ENCODE data around the gene IL31RA.
"Not testable (repeated sequence)": the region's sequence is repeated elsewhere in the genome, so short reads cannot be mapped to it uniquely, and the experiment has no call there.

IL31RA gene

GRCh38 chr5:55923865-55924500 lies 72.8 kb downstream of the IL31RA start:
- ATAC-seq (peak; percentile 52), DNase-seq (no peak)
- no peaks in the 10 kb centered on the region for H3K27me3 Mint-ChIP-seq
- H3K9me3 Mint-ChIP-seq: no peaks in the 10 kb centered on the region
- H3K27ac Mint-ChIP-seq: peak overlapping the region; percentile 10 to 92
- peak overlapping the region; percentile 87 to 95 for H3K4me3 Mint-ChIP-seq
- H3K4me1 Mint-ChIP-seq: peaks cover 34% of the 10 kb centered on the region

DNA sequence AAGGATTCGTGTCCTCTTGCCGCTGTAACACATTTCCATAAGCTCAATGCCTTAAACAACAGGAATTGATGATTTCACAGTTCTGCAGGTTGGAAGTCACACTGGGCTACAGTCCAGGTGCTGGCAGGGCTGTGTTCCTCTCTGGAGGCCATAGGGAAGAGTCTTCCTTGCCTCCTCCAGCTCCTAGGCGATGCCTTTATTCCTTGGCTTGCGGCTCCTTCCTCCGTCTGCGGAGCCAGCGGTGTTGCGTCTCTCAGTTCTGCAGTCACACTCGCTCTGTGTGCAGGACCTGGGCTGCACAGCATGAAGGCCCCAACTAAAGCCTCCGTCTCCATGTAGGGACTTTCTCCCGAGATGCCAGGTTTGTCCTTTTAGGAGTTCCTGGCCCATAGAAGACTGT lies 73.6 kb downstream of the IL31RA start:
- H3K9me3 Mint-ChIP-seq: no peaks in the 10 kb centered on the region
- H3K4me1 Mint-ChIP-seq: peaks cover 26% of the 10 kb centered on the region
- DNase-seq: no peak
- H3K4me3 Mint-ChIP-seq: no peak overlapping the region
- H3K27ac Mint-ChIP-seq: no peak overlapping the region
- no peak for ATAC-seq
- H3K27me3 Mint-ChIP-seq: no peaks in the 10 kb centered on the region

DNA sequence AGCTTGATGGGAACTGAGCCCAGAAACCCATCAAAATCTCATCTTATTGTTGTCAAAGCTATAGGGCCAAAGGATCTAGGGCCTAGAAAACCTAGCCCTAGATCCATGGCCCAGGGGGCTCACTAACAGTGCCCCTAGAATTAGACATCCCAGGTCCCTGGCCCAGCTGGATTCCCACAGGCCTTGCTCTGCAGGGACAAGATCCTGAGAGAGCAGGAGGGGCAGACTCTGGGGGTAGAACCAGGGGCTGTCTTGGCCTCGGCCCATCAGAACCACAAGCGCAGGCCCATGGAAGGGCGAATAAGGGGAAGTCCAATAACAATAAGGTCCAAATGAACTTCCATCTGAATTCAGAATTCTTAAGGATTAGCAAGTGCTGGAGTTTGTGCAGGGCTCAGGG lies 74.0 kb downstream of the IL31RA start:
- Mint-ChIP-seq H3K27ac (no peak overlapping the region), H3K27me3 (no peaks in the 10 kb centered on the region), H3K4me1 (peaks cover 22% of the 10 kb centered on the region), H3K4me3 (no peak overlapping the region), H3K9me3 (no peaks in the 10 kb centered on the region)
- no peak for ATAC-seq
- DNase-seq: no peak

DNA sequence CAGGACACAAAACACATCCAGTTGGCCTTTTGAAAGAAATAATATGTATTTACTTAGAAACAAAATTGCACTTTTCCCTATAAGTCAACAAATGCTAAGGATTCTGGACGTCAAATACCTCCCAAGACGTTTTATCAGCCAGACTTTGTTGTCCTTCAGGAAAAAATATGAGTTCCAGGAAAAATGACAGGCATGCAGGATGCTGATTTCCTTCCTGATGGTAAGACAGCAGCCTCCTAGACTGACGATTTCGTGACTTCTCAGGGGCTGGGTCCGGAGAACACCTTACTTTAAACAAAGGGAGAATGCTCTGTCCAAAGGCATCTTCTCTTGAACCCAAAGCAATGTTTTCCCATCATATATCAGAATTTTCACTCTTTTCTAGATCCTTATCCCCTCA lies 74.6 kb downstream of the IL31RA start:
- Mint-ChIP-seq H3K27ac (no peak overlapping the region), H3K4me3 (no peak overlapping the region), H3K9me3 (no peaks in the 10 kb centered on the region), H3K27me3 (no peaks in the 10 kb centered on the region), H3K4me1 (peaks cover 17% of the 10 kb centered on the region)
- DNase-seq (no peak), ATAC-seq (no peak)

DNA sequence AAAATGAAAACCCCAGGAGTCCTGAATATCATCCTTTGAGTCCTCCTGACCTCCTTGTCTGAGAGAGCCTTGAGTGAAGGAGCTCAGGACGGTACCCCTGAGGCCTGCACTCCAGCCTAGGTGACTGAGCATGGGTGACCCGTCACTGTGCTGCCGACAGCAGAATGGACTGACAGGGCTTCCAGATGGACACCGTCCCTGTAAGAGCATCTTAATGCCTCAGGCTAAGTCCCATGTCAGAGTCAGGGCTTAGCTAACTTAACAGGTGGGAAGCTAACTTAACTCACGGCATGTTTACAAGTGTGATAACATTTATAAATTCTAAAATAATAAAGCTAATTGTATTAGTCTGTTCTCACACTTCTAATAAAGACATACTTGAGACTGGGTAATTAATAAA lies 75.3 kb downstream of the IL31RA start:
- Mint-ChIP-seq H3K9me3 (no peaks in the 10 kb centered on the region), H3K27me3 (no peaks in the 10 kb centered on the region), H3K4me3 (no peak overlapping the region), H3K27ac (no peak overlapping the region), H3K4me1 (peaks cover 16% of the 10 kb centered on the region)
- ATAC-seq (no peak), DNase-seq (no peak)

DNA sequence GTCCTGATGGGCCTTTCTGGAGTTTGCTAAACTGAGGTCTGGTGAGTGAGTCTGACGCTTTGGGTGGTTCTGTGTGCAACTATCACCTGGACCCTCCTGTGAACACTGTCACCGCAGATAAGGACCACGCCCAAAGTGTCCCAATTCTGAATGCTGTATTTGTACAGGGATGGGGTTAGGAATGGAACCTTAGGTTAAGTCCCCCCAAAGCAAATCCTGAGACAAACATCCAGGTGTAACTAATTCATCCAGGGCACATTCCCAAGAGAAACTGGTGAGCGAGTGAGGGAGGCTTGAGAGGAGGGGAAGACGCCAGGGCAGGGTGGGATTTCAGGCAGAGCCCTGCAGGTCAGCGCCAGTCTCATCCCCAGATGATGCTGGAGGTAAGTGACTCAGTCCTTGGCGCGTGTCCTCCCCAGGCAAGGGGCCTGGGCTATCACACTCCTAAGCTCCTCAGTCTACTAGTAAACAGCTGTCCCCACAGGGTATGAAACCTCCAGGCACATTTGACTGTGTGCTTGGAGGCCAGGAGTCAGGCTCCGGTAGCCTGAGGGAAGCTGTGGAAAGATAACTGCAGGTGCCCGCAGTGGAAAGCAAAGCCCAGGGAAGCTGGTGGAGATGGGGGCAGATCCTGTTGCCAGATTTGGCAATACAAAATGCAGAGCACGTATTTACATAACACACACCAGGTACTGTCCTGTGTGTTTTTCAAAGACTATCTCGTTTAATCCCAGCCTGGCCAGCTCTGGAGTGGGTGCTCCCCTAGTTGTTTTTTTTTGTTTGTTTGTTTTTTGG lies 76.9 kb downstream of the IL31RA start:
- peak overlapping the region; percentile 21 to 34 for H3K27ac Mint-ChIP-seq
- no peaks in the 10 kb centered on the region for H3K9me3 Mint-ChIP-seq
- no peaks in the 10 kb centered on the region for H3K27me3 Mint-ChIP-seq
- ATAC-seq: no peak
- no peak for DNase-seq
- no peak overlapping the region for H3K4me3 Mint-ChIP-seq
- peaks cover 12% of the 10 kb centered on the region for H3K4me1 Mint-ChIP-seq

- ATAC-seq (peak; percentile 39), DNase-seq (no peak)
- no peaks in the 10 kb centered on the region for H3K9me3 Mint-ChIP-seq
- H3K4me3 Mint-ChIP-seq: no peak overlapping the region
- H3K4me1 Mint-ChIP-seq: peaks cover under 1% of the 10 kb centered on the region
- H3K27ac Mint-ChIP-seq: peak overlapping the region in 1 of 2 donors; percentile 60
- H3K27me3 Mint-ChIP-seq: no peaks in the 10 kb centered on the region
Observed at GRCh38 chr5:55929020-55929799, 78.1 kb downstream of the IL31RA start.

- DNase-seq: no peak
- no peak overlapping the region for H3K4me3 Mint-ChIP-seq
- peak overlapping the region in 1 of 2 donors; percentile 15 for H3K27ac Mint-ChIP-seq
- H3K9me3 Mint-ChIP-seq: no peaks in the 10 kb centered on the region
- no peaks in the 10 kb centered on the region for H3K27me3 Mint-ChIP-seq
- ATAC-seq: no peak
- H3K4me1 Mint-ChIP-seq: no peaks in the 10 kb centered on the region
Observed at GRCh38 chr5:55932700-55933099, 81.5 kb downstream of the IL31RA start.

GRCh38 chr5:55933377-55934114 lies 82.4 kb downstream of the IL31RA start:
- no peak for DNase-seq
- Mint-ChIP-seq H3K4me1 (no peaks in the 10 kb centered on the region), H3K4me3 (no peak overlapping the region), H3K9me3 (no peaks in the 10 kb centered on the region), H3K27ac (peak overlapping the region; percentile 12 to 35), H3K27me3 (no peaks in the 10 kb centered on the region)
- ATAC-seq: peak; percentile 34

DNA sequence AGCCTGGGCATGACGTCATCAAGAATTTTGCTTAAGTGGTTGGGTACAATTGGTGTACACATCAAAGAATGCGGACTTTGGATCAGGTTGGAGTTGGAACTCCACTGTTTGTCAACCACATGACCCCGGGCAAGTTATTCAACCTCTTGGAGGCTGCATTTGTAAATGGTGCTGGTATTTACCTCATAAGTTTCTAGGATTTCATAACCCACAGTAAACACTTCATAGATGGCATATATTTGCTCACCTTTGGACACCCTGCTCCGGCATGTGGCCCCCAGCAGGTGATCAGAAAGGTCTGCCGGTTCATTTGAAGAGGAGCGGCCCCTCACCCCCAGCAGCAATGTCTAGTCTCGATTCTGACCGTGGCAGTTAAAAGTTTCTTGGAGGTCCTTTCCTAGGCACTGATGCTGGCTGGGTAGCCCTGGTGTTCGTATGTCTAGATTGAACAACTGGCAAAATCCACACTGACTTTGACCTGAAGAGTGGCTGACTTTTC lies 83.0 kb downstream of the IL31RA start:
- Mint-ChIP-seq H3K27me3 (no peaks in the 10 kb centered on the region), H3K9me3 (no peaks in the 10 kb centered on the region), H3K4me3 (no peak overlapping the region), H3K4me1 (no peaks in the 10 kb centered on the region), H3K27ac (no peak overlapping the region)
- ATAC-seq (no peak), DNase-seq (no peak)

DNA sequence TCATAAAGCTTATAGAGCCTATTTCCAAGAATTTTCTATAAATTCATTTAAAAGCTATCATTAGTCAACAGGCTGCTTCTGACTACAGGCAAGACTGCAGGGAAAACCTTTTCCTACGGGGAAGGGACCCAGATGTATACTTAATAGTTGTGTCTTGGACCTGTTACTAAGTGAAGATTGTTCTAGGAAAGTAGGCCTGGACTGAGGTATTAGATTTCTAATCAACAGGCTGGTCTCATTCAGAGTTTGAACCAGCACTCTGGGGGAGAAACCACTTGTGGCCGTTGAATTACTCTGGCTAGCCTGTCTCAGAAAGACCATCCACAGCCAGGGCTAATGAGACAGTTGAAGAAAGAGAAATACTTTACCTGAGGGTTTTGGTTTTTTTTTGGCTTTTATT lies 83.6 kb downstream of the IL31RA start:
- Mint-ChIP-seq H3K4me1 (no peaks in the 10 kb centered on the region), H3K27ac (no peak overlapping the region), H3K4me3 (no peak overlapping the region), H3K9me3 (no peaks in the 10 kb centered on the region), H3K27me3 (no peaks in the 10 kb centered on the region)
- DNase-seq: no peak
- ATAC-seq: no peak

DNA sequence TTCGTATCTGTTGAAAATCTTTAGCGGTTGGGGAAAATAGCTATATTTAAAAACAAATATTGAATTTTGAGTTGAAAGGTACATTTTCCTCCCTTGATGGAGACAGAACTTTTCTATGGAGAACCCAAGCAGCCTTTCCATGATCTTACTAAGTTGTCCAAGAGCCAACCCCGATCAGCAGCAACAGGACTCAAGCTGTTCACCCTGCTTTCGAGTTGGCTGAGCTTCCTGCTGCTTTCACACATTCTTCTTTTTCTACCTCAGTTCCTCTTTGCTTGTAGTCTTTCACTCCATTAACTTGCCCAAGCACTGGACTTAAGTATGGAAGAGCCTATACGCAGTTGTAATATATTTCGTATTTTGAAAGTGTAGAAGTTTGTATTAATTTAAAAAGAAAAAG lies 84.2 kb downstream of the IL31RA start:
- ATAC-seq: no peak
- Mint-ChIP-seq H3K27me3 (no peaks in the 10 kb centered on the region), H3K4me1 (no peaks in the 10 kb centered on the region), H3K27ac (peak overlapping the region in 1 of 2 donors; percentile 37), H3K9me3 (no peaks in the 10 kb centered on the region), H3K4me3 (no peak overlapping the region)
- DNase-seq: no peak

DNA sequence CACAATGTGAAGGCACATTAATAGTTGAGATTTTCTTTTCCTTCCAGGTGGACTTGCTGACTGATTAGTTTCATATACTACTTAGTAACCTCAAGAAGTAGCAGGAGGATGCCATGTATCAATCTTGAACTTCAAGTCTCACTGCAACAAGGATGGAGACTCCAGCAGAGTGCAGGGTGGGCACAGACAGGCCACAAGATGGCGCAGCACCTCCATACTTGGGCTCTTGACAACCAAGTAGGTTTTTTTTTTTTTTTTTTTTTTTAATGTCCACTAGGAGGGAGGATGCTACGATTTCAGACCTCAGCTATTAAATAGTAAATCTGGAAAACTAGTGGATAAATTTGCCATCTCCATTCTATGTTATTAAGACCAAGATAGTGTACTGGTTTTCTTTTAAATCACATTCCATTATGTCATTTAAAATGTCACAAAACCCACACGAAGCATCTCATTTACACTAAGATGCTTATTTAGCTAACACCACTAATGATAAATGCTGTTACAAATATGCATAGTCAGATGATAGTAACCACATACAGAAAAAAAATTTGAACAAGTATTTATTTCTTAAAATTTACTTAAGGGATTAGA lies 85.0 kb downstream of the IL31RA start:
- Mint-ChIP-seq H3K4me3 (no peak overlapping the region), H3K27ac (peak overlapping the region in 1 of 2 donors; percentile 54), H3K9me3 (no peaks in the 10 kb centered on the region), H3K27me3 (no peaks in the 10 kb centered on the region), H3K4me1 (peaks cover 3% of the 10 kb centered on the region)
- DNase-seq: peak; percentile 69 to 78
- ATAC-seq: peak; percentile 82

GRCh38 chr5:55937598-55937997 lies 86.4 kb downstream of the IL31RA start:
- not testable (repeated sequence) for H3K4me1 Mint-ChIP-seq, ATAC-seq, H3K4me3 Mint-ChIP-seq, H3K9me3 Mint-ChIP-seq, H3K27me3 Mint-ChIP-seq, DNase-seq, H3K27ac Mint-ChIP-seq

GRCh38 chr5:55941154-55941553 lies 90.0 kb downstream of the IL31RA start:
- not testable (repeated sequence) for DNase-seq, H3K9me3 Mint-ChIP-seq, H3K27me3 Mint-ChIP-seq, H3K27ac Mint-ChIP-seq, ATAC-seq, H3K4me1 Mint-ChIP-seq, H3K4me3 Mint-ChIP-seq

Data from stimulated activated naive CD8-positive, alpha-beta T cell treated with anti-CD3 and anti-CD28 coated beads, Interleukin-15, amount 100 ng/mL, for 72 hours (primary cell).